Kidney capillary endothelial cell (primary cell): ENCODE measurements around the gene CDH6.

Experiments used
- DNase-seq: peaks from one replicate; pipeline ENCODE4 v3.0.0-alpha.2; 2018; ENCODE audit warnings: low spot score

The CDH6 gene

GRCh38 chr5:31193591-31194467 is at the start of gene CDH6:
CDH6 (plus strand) TSS chr5:31193686; CDS start chr5:31267474, 73,788 bp downstream.
- DNase-seq = peak; percentile 12

GRCh38 chr5:31144364-31144763 is 49.1 kb upstream of the CDH6 start:
- DNase-seq = no peak

GRCh38 chr5:31148959-31149475 is 44.5 kb upstream of the CDH6 start:
- DNase-seq = no peak

GRCh38 chr5:31153521-31153920 is 40.0 kb upstream of the CDH6 start:
- no peak for DNase-seq

GRCh38 chr5:31156631-31157160 is 36.8 kb upstream of the CDH6 start:
- no peak for DNase-seq

- no peak for DNase-seq
Observed at GRCh38 chr5:31157720-31158119, 35.8 kb upstream of the CDH6 start.

GRCh38 chr5:31158686-31159085 is 34.8 kb upstream of the CDH6 start:
- DNase-seq = no peak

- DNase-seq = peak; percentile 4
Observed at GRCh38 chr5:31161781-31162181, 31.7 kb upstream of the CDH6 start.

GRCh38 chr5:31165729-31166128 is 27.8 kb upstream of the CDH6 start:
- no peak for DNase-seq

GRCh38 chr5:31169379-31169778 is 24.1 kb upstream of the CDH6 start:
- DNase-seq = no peak

GRCh38 chr5:31172881-31173280 is 20.6 kb upstream of the CDH6 start:
- no peak for DNase-seq

- no peak for DNase-seq
Observed at GRCh38 chr5:31173614-31174013, 19.9 kb upstream of the CDH6 start.

- DNase-seq = no peak
Observed at GRCh38 chr5:31181376-31181987, 12.0 kb upstream of the CDH6 start.

- no peak for DNase-seq
Observed at GRCh38 chr5:31182136-31182535, 11.3 kb upstream of the CDH6 start.

- DNase-seq = no peak
Observed at GRCh38 chr5:31185951-31186350, 7.5 kb upstream of the CDH6 start.

- DNase-seq = peak; percentile 50
Observed at GRCh38 chr5:31186672-31187267, 6.7 kb upstream of the CDH6 start.

GRCh38 chr5:31187591-31187990 is 5.9 kb upstream of the CDH6 start:
- DNase-seq = no peak

GRCh38 chr5:31192442-31192841 is 1.0 kb upstream of the CDH6 start:
- no peak for DNase-seq

- no peak for DNase-seq
Observed at GRCh38 chr5:31193116-31193515, 370 bp upstream of the CDH6 start.

GRCh38 chr5:31194468-31194813 is 955 bp downstream of the CDH6 start:
- no peak for DNase-seq

GRCh38 chr5:31194892-31195555 is 1.5 kb downstream of the CDH6 start:
- DNase-seq = no peak

GRCh38 chr5:31196309-31196708 is 2.8 kb downstream of the CDH6 start:
- DNase-seq = peak; percentile 10
